Measurements from ENCODE around the gene DRD5.
"Not testable (repeated sequence)": the region's sequence is repeated elsewhere in the genome, so short reads cannot be mapped to it uniquely, and the experiment has no call there.

DRD5 gene

GRCh38 chr4:9792381-9792780, 10.9 kb downstream of the DRD5 start:
- TF ChIP-seq CTCF (IDR thresholded peaks at IDR 0.05; ENCODE audit: insufficient read depth, low read length, poor library complexity, severe bottlenecking) (no peak), EZH2phosphoT487 (conservative IDR thresholded peaks at IDR 0.05; ENCODE audit: low read length) (no peak)
- no peak overlapping the region for H3K4me2 ChIP-seq (ENCODE audit: low read depth, low read length, poor library complexity, severe bottlenecking)

GRCh38 chr4:9796641-9797040, 15.2 kb downstream of the DRD5 start:
- not testable (repeated sequence) for H3K36me3 ChIP-seq (ENCODE audit: low read length); H4K20me1 ChIP-seq (ENCODE audit: low read depth, low read length); H3K9me2 ChIP-seq (replicated peaks; ENCODE audit: insufficient read depth, low read length); H3K27ac ChIP-seq (ENCODE audit: low read depth, low read length); H3F3A ChIP-seq (ENCODE audit: insufficient read depth); H3K9me3 ChIP-seq (ENCODE audit: insufficient read depth, low read length); H3K4me2 ChIP-seq (ENCODE audit: low read depth, low read length, poor library complexity, severe bottlenecking); H3K27me3 ChIP-seq (ENCODE audit: low read length); H3K4me3 ChIP-seq (ENCODE audit: insufficient read depth, low read length, poor library complexity, severe bottlenecking); H3K79me2 ChIP-seq (ENCODE audit: insufficient read depth, low read length); H2AFZ ChIP-seq (ENCODE audit: low read depth, low read length, severe bottlenecking); H3K9ac ChIP-seq (ENCODE audit: low read length)

More at GRCh38 chr4:9792381-9792780, 10.9 kb downstream of the DRD5 start:
- Histone ChIP-seq H3K36me3 (ENCODE audit: low read length) (no peaks in the 10 kb centered on the region), H3K9me2 (replicated peaks; ENCODE audit: insufficient read depth, low read length) (no peaks in the 10 kb centered on the region), H2AFZ (ENCODE audit: low read depth, low read length, severe bottlenecking) (no peak overlapping the region), H3K27ac (ENCODE audit: low read depth, low read length) (no peak overlapping the region), H4K20me1 (ENCODE audit: low read depth, low read length) (no peaks in the 10 kb centered on the region), H3K4me3 (ENCODE audit: insufficient read depth, low read length, poor library complexity, severe bottlenecking) (no peak overlapping the region), H3F3A (ENCODE audit: insufficient read depth) (no peaks in the 10 kb centered on the region), H3K27me3 (ENCODE audit: low read length) (no peaks in the 10 kb centered on the region), H3K9ac (ENCODE audit: low read length) (no peak overlapping the region), H3K79me2 (ENCODE audit: insufficient read depth, low read length) (no peaks in the 10 kb centered on the region), H3K9me3 (ENCODE audit: insufficient read depth, low read length) (no peaks in the 10 kb centered on the region)

GRCh38 chr4:9800848-9801247, 19.4 kb downstream of the DRD5 start:
- H3K4me2 ChIP-seq (ENCODE audit: low read depth, low read length, poor library complexity, severe bottlenecking): no peak overlapping the region
- no peaks in the 10 kb centered on the region for H3K9me2 ChIP-seq (replicated peaks; ENCODE audit: insufficient read depth, low read length)
- H3K27ac ChIP-seq (ENCODE audit: low read depth, low read length): no peak overlapping the region
- no peak for TF ChIP-seq CTCF (IDR thresholded peaks at IDR 0.05; ENCODE audit: insufficient read depth, low read length, poor library complexity, severe bottlenecking)
- no peak for TF ChIP-seq EZH2phosphoT487 (conservative IDR thresholded peaks at IDR 0.05; ENCODE audit: low read length)
- H2AFZ ChIP-seq (ENCODE audit: low read depth, low read length, severe bottlenecking): no peak overlapping the region
- no peaks in the 10 kb centered on the region for H4K20me1 ChIP-seq (ENCODE audit: low read depth, low read length)
- no peak overlapping the region for H3K9ac ChIP-seq (ENCODE audit: low read length)
- H3K79me2 ChIP-seq (ENCODE audit: insufficient read depth, low read length): no peaks in the 10 kb centered on the region
- H3K27me3 ChIP-seq (ENCODE audit: low read length): no peaks in the 10 kb centered on the region
- no peaks in the 10 kb centered on the region for H3K9me3 ChIP-seq (ENCODE audit: insufficient read depth, low read length)
- no peaks in the 10 kb centered on the region for H3K36me3 ChIP-seq (ENCODE audit: low read length)
- H3F3A ChIP-seq (ENCODE audit: insufficient read depth): no peaks in the 10 kb centered on the region
- no peak overlapping the region for H3K4me3 ChIP-seq (ENCODE audit: insufficient read depth, low read length, poor library complexity, severe bottlenecking)

GRCh38 chr4:9804918-9805317, 23.5 kb downstream of the DRD5 start:
- no peaks in the 10 kb centered on the region for H3K9me3 ChIP-seq (ENCODE audit: insufficient read depth, low read length)
- H3K27me3 ChIP-seq (ENCODE audit: low read length): no peaks in the 10 kb centered on the region
- H3K9ac ChIP-seq (ENCODE audit: low read length): no peak overlapping the region
- no peak for TF ChIP-seq EZH2phosphoT487 (conservative IDR thresholded peaks at IDR 0.05; ENCODE audit: low read length)
- TF ChIP-seq CTCF (IDR thresholded peaks at IDR 0.05; ENCODE audit: insufficient read depth, low read length, poor library complexity, severe bottlenecking): no peak
- no peaks in the 10 kb centered on the region for H3K36me3 ChIP-seq (ENCODE audit: low read length)
- no peak overlapping the region for H3K27ac ChIP-seq (ENCODE audit: low read depth, low read length)
- no peaks in the 10 kb centered on the region for H3K79me2 ChIP-seq (ENCODE audit: insufficient read depth, low read length)
- H3K4me3 ChIP-seq (ENCODE audit: insufficient read depth, low read length, poor library complexity, severe bottlenecking): no peak overlapping the region
- no peaks in the 10 kb centered on the region for H4K20me1 ChIP-seq (ENCODE audit: low read depth, low read length)
- H3F3A ChIP-seq (ENCODE audit: insufficient read depth): no peaks in the 10 kb centered on the region
- H2AFZ ChIP-seq (ENCODE audit: low read depth, low read length, severe bottlenecking): no peak overlapping the region
- H3K9me2 ChIP-seq (replicated peaks; ENCODE audit: insufficient read depth, low read length): no peaks in the 10 kb centered on the region
- H3K4me2 ChIP-seq (ENCODE audit: low read depth, low read length, poor library complexity, severe bottlenecking): no peak overlapping the region
